Mesendoderm (in vitro differentiated cells): ENCODE measurements around the gene LOXHD1.

Experiments used
- DNase-seq: peaks from one replicate; pipeline ENCODE4 v3.0.0; 2013
- H2AK5ac ChIP-seq: 2 replicates; pipeline ENCODE4 v1.6.1; 2013; ENCODE audit warnings: low read length, inconsistent platforms
- H2BK120ac ChIP-seq: 2 replicates; pipeline ENCODE4 v1.6.1; 2013; ENCODE audit warnings: low read depth, mild to moderate bottlenecking, low read length, moderate library complexity, mixed read lengths
- H2BK15ac ChIP-seq: replicated peaks from 2 replicates; pipeline ENCODE4 v1.6.1; 2013; ENCODE audit warnings: low read depth, mild to moderate bottlenecking, moderate library complexity
- H2BK5ac ChIP-seq: 2 replicates; pipeline ENCODE4 v1.6.1; 2013; ENCODE audit warnings: low read length, inconsistent platforms
- H3K18ac ChIP-seq: 2 replicates; pipeline ENCODE4 v1.6.1; 2013; ENCODE audit warnings: mild to moderate bottlenecking, low read length, mixed read lengths
- H3K23ac ChIP-seq: one replicate; pipeline ENCODE4 v1.6.1; 2013; ENCODE audit warnings: low read length
- H3K27ac ChIP-seq: 2 replicates; pipeline ENCODE4 v1.5.1; 2013; ENCODE audit warnings: low read depth, mild to moderate bottlenecking, inconsistent platforms, low read length, moderate library complexity
- H3K27me3 ChIP-seq: 2 replicates; pipeline ENCODE4 v1.6.1; 2013; ENCODE audit warnings: low read length, control low read depth, mild to moderate bottlenecking, inconsistent platforms; ENCODE audit not compliant: insufficient read depth, poor library complexity
- H3K36me3 ChIP-seq: 2 replicates; pipeline ENCODE4 v1.6.1; 2013; ENCODE audit warnings: low read length, inconsistent platforms; ENCODE audit not compliant: control insufficient read depth, insufficient read depth
- H3K4ac ChIP-seq: one replicate; pipeline ENCODE4 v1.6.1; 2013; ENCODE audit warnings: low read depth, mild to moderate bottlenecking, low read length, moderate library complexity
- H3K4me1 ChIP-seq: 2 replicates; pipeline ENCODE4 v1.6.1; 2013; ENCODE audit warnings: low read depth, low read length, inconsistent platforms; ENCODE audit not compliant: control insufficient read depth
- H3K4me2 ChIP-seq: 2 replicates; pipeline ENCODE4 v1.6.1; 2013; ENCODE audit warnings: low read length
- H3K4me3 ChIP-seq: 2 replicates; pipeline ENCODE4 v1.5.1; 2013; ENCODE audit warnings: mild to moderate bottlenecking, low read length
- H3K56ac ChIP-seq: one replicate; pipeline ENCODE4 v1.6.1; 2013; ENCODE audit warnings: low read length
- H3K79me1 ChIP-seq: 2 replicates; pipeline ENCODE4 v1.6.1; 2013; ENCODE audit warnings: low read length, inconsistent platforms
- H3K79me2 ChIP-seq: 2 replicates; pipeline ENCODE4 v1.6.1; 2013; ENCODE audit warnings: mild to moderate bottlenecking, low read length; ENCODE audit not compliant: control insufficient read depth, insufficient read depth
- H3K9ac ChIP-seq: 2 replicates; pipeline ENCODE4 v1.6.1; 2013; ENCODE audit warnings: low read length, inconsistent platforms
- H4K5ac ChIP-seq: one replicate; pipeline ENCODE4 v1.6.1; 2013; ENCODE audit warnings: low read length
- H4K8ac ChIP-seq: one replicate; pipeline ENCODE4 v1.6.1; 2013; ENCODE audit warnings: low read depth, mild to moderate bottlenecking, control low read depth, low read length, moderate library complexity
- WGBS: extraction: QIAGEN DNeasy Blood & Tissue Kit; methylation state at CpG from one replicate; pipeline ENCODE4 v1.1.7; 2013; ENCODE audit warnings: low lambda C conversion rate, missing lambda C conversion rate; ENCODE audit not compliant: insufficient coverage; ENCODE audit errors: extremely low coverage; 5-methylcytosine and 5-hydroxymethylcytosine counted together

Gene LOXHD1

GRCh38 chr18:46528037-46528436 lies 129.0 kb downstream of the LOXHD1 start:
- no peak for DNase-seq
- WGBS = no CpG with 5 or more reads among the region's 3 CpGs
- H2AK5ac ChIP-seq = no peak overlapping the region

GRCh38 chr18:46519870-46520269 lies 137.2 kb downstream of the LOXHD1 start:
- H3K4me1 ChIP-seq = no peaks in the 10 kb centered on the region
- H4K5ac ChIP-seq = no peak overlapping the region
- H3K36me3 ChIP-seq = no peaks in the 10 kb centered on the region
- H4K8ac ChIP-seq = no peak overlapping the region
- no peak overlapping the region for H3K4me3 ChIP-seq
- no peaks in the 10 kb centered on the region for H3K27me3 ChIP-seq
- no peak overlapping the region for H3K18ac ChIP-seq
- H2BK120ac ChIP-seq = no peak overlapping the region
- H3K23ac ChIP-seq = no peak overlapping the region
- no peaks in the 10 kb centered on the region for H3K79me1 ChIP-seq
- no peak overlapping the region for H2BK5ac ChIP-seq
- no peak overlapping the region for H2BK15ac ChIP-seq
- H3K79me2 ChIP-seq = no peaks in the 10 kb centered on the region
- no peak for DNase-seq
- H2AK5ac ChIP-seq = no peak overlapping the region
- no peak overlapping the region for H3K27ac ChIP-seq
- WGBS = no CpG with 5 or more reads among the region's 7 CpGs
- no peak overlapping the region for H3K4ac ChIP-seq
- H3K56ac ChIP-seq = no peak overlapping the region
- H3K9ac ChIP-seq = no peak overlapping the region
- H3K4me2 ChIP-seq = no peak overlapping the region

More at GRCh38 chr18:46528037-46528436, 129.0 kb downstream of the LOXHD1 start:
- Histone ChIP-seq H3K4me1 (no peaks in the 10 kb centered on the region), H4K5ac (no peak overlapping the region), H3K9ac (no peak overlapping the region), H3K36me3 (no peaks in the 10 kb centered on the region), H3K4ac (no peak overlapping the region), H3K4me3 (no peak overlapping the region), H2BK15ac (no peak overlapping the region), H3K18ac (no peak overlapping the region), H3K27ac (no peak overlapping the region), H2BK5ac (no peak overlapping the region), H3K56ac (no peak overlapping the region), H3K79me2 (no peaks in the 10 kb centered on the region), H3K23ac (no peak overlapping the region), H3K79me1 (no peaks in the 10 kb centered on the region), H2BK120ac (no peak overlapping the region), H3K4me2 (no peak overlapping the region), H3K27me3 (no peaks in the 10 kb centered on the region), H4K8ac (no peak overlapping the region)

GRCh38 chr18:46518438-46518837 lies 138.6 kb downstream of the LOXHD1 start:
- peak; percentile 30 for DNase-seq
- Histone ChIP-seq H3K18ac (no peak overlapping the region), H4K5ac (no peak overlapping the region), H3K23ac (no peak overlapping the region), H3K27me3 (no peaks in the 10 kb centered on the region), H3K4me3 (no peak overlapping the region), H3K4ac (no peak overlapping the region), H2BK15ac (no peak overlapping the region), H3K9ac (no peak overlapping the region), H3K4me2 (no peak overlapping the region), H3K79me2 (no peaks in the 10 kb centered on the region), H3K27ac (no peak overlapping the region), H2AK5ac (no peak overlapping the region), H3K4me1 (no peaks in the 10 kb centered on the region), H2BK5ac (no peak overlapping the region), H2BK120ac (no peak overlapping the region), H3K56ac (no peak overlapping the region), H3K79me1 (no peaks in the 10 kb centered on the region), H4K8ac (no peak overlapping the region), H3K36me3 (no peaks in the 10 kb centered on the region)
- WGBS = no CpG with 5 or more reads among the region's 6 CpGs

GRCh38 chr18:46516555-46516954 lies 140.5 kb downstream of the LOXHD1 start:
- Histone ChIP-seq H3K4me2 (no peak overlapping the region), H2AK5ac (no peak overlapping the region), H3K27me3 (no peaks in the 10 kb centered on the region), H2BK120ac (no peak overlapping the region), H4K8ac (no peak overlapping the region), H3K36me3 (no peaks in the 10 kb centered on the region), H3K79me2 (no peaks in the 10 kb centered on the region), H3K56ac (no peak overlapping the region), H3K4me3 (no peak overlapping the region), H3K18ac (no peak overlapping the region), H3K4me1 (no peaks in the 10 kb centered on the region), H3K9ac (no peak overlapping the region), H4K5ac (no peak overlapping the region), H3K4ac (no peak overlapping the region), H3K79me1 (no peaks in the 10 kb centered on the region), H2BK5ac (no peak overlapping the region), H3K27ac (no peak overlapping the region), H3K23ac (no peak overlapping the region), H2BK15ac (no peak overlapping the region)
- no peak for DNase-seq

DNA sequence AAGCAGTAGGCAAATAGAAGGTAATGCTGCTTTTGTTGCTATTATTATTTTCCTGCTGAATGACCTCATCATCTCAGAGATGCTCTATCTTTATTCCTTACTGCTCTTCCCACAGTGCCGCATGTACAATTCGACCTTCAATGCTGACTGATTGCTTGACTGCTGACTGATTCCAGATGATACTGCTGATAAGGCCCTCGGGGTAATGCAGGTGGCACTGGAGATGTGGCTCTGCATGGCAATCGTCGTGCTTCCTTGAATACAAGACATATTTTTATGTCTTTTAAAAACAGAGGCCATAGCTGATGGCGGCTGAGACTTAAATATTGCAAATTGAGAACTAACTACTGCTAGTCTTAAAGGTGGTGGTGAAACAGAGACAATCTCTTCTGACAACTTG lies 146.6 kb downstream of the LOXHD1 start:
- H2BK5ac ChIP-seq = no peak overlapping the region
- H3K18ac ChIP-seq = no peak overlapping the region
- H2BK15ac ChIP-seq = no peak overlapping the region
- no peaks in the 10 kb centered on the region for H3K4me1 ChIP-seq
- no peak overlapping the region for H3K4me3 ChIP-seq
- WGBS = no CpG with 5 or more reads among the region's 6 CpGs
- H4K5ac ChIP-seq = no peak overlapping the region
- H3K4me2 ChIP-seq = no peak overlapping the region
- no peak overlapping the region for H3K23ac ChIP-seq
- no peak overlapping the region for H3K27ac ChIP-seq
- no peak overlapping the region for H3K9ac ChIP-seq
- no peaks in the 10 kb centered on the region for H3K79me1 ChIP-seq
- no peaks in the 10 kb centered on the region for H3K79me2 ChIP-seq
- DNase-seq = no peak
- H2BK120ac ChIP-seq = no peak overlapping the region
- H3K56ac ChIP-seq = no peak overlapping the region
- H3K27me3 ChIP-seq = no peaks in the 10 kb centered on the region
- H4K8ac ChIP-seq = no peak overlapping the region
- no peak overlapping the region for H3K4ac ChIP-seq
- H2AK5ac ChIP-seq = no peak overlapping the region
- no peaks in the 10 kb centered on the region for H3K36me3 ChIP-seq

DNA sequence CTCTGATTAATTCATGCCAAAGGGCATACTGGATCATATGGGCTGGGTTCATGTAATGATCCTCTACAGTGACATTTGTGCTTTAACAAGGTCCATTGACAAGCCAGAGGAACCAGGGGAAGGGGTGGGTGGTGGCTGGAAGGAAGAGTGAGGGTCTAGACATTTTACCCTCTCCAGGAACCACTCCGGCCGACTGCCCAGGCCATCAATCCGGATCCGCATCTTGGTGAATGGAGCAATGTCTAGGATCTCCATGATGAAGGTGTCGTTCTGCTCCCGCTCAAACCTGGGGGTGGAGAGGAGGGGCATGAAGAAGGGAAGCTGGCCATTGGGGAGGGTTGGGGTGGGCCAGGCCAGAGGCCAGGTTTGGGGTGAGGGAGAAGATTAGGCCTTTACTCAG lies 147.5 kb downstream of the LOXHD1 start:
- H2AK5ac ChIP-seq = no peak overlapping the region
- H4K8ac ChIP-seq = no peak overlapping the region
- H3K36me3 ChIP-seq = no peaks in the 10 kb centered on the region
- H3K56ac ChIP-seq = no peak overlapping the region
- H3K4me3 ChIP-seq = no peak overlapping the region
- no peak overlapping the region for H3K4ac ChIP-seq
- no peak overlapping the region for H3K27ac ChIP-seq
- no peak overlapping the region for H3K9ac ChIP-seq
- no peak overlapping the region for H2BK120ac ChIP-seq
- H3K4me2 ChIP-seq = no peak overlapping the region
- no peak for DNase-seq
- no peaks in the 10 kb centered on the region for H3K27me3 ChIP-seq
- H3K18ac ChIP-seq = no peak overlapping the region
- no peak overlapping the region for H2BK5ac ChIP-seq
- no peaks in the 10 kb centered on the region for H3K79me1 ChIP-seq
- no peaks in the 10 kb centered on the region for H3K79me2 ChIP-seq
- no peak overlapping the region for H4K5ac ChIP-seq
- no peak overlapping the region for H2BK15ac ChIP-seq
- H3K23ac ChIP-seq = no peak overlapping the region
- H3K4me1 ChIP-seq = no peaks in the 10 kb centered on the region
- no CpG with 5 or more reads among the region's 6 CpGs for WGBS
